NCI-H510A treated with DMSO at 0.1 percent for 48 hours (cell line): ENCODE measurements around the gene ERAP2.
"Not testable (repeated sequence)": the region's sequence is repeated elsewhere in the genome, so short reads cannot be mapped to it uniquely, and the experiment has no call there.

Source experiments
- DNase-seq: peaks from one replicate; lab custom pipeline; 2025; lab: John Stamatoyannopoulos, UW

ERAP2 gene, protein sequence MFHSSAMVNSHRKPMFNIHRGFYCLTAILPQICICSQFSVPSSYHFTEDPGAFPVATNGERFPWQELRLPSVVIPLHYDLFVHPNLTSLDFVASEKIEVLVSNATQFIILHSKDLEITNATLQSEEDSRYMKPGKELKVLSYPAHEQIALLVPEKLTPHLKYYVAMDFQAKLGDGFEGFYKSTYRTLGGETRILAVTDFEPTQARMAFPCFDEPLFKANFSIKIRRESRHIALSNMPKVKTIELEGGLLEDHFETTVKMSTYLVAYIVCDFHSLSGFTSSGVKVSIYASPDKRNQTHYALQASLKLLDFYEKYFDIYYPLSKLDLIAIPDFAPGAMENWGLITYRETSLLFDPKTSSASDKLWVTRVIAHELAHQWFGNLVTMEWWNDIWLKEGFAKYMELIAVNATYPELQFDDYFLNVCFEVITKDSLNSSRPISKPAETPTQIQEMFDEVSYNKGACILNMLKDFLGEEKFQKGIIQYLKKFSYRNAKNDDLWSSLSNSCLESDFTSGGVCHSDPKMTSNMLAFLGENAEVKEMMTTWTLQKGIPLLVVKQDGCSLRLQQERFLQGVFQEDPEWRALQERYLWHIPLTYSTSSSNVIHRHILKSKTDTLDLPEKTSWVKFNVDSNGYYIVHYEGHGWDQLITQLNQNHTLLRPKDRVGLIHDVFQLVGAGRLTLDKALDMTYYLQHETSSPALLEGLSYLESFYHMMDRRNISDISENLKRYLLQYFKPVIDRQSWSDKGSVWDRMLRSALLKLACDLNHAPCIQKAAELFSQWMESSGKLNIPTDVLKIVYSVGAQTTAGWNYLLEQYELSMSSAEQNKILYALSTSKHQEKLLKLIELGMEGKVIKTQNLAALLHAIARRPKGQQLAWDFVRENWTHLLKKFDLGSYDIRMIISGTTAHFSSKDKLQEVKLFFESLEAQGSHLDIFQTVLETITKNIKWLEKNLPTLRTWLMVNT

GRCh38 chr5:96876292-96876850, at the start of gene ERAP2:
TSS of gene ERAP2 (plus strand) at chr5:96876500. CDS start at chr5:96879686, 3,186 bp downstream.
- peak; percentile 32 for DNase-seq

DNA sequence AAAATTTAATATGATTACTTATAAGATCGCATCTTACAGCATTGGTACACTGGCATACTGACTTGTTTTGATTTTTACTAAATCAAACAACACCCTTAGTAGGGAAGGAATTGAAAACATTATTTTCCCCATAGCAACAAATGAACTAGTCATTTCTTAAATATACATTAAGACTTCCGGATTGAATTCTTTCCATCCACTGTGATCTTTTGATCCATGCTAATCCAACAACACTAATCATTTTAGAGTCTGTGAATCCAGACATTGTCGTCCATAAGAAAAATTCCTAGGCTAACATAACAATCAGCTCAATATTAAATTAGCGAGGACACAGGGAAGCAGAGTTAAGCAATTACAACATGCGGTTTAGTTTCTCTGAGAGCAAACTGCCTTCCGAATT, 47.0 kb upstream of the ERAP2 start:
- DNase-seq, result no peak

DNA sequence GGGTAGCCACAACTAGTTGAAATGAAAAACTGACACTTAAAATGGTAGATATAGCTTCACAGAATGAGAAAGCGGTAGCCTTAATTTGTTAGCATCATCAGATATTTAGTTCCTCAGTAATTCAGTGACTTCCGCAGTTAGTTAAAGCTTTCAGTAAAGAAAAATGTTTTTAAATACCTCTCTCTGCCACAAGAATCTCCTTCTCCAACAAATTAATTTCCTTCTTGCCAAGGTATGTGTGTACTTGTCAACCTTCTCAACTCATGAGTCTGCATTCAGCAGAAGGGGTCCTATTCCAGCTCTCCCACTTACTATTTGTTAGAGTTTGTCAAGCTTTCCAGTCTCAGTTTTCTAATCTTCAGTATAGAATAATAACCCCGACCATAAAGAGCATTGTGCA, 42.3 kb upstream of the ERAP2 start:
- no peak for DNase-seq

DNA sequence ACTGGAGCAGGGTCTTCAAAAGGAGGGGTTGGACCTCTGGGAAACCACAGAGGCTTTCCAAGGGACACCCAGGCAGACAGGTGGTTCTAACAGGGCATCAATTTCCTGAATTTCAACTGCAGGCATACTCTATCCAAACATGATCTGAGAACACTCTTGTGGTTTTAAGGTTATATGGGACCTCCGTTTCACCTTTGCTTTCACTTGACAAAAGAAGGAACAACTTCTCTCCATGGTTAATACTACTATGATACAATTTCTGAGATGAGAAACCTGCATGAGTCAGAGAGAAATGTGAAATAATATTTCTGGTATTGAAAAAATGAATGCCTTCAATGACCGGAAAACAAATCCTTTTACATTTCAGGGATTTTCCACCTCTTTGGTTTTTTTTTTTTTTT, 40.5 kb upstream of the ERAP2 start:
- no peak for DNase-seq

GRCh38 chr5:96836817-96837216, 39.5 kb upstream of the ERAP2 start:
- DNase-seq, result no peak

DNA sequence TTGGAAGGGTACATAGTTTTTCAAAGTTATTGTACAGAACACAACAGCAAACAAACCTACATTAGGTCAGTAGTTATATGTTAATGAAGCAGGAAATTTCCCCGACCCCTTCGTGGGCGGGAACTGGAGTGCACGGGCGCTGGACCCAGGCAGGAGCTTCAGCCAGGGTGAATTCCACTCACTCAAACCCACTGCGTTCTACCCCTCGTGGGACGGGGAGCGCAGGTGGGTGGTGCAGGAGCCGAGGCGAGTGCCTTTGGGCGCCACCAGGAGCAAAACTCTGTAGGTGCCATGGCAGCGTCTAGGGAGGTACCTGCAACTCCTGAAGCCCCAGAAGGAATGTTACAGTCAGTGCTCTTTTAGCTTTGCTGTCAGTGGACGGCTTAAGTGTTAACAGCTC, 39.0 kb upstream of the ERAP2 start:
- no peak for DNase-seq

DNA sequence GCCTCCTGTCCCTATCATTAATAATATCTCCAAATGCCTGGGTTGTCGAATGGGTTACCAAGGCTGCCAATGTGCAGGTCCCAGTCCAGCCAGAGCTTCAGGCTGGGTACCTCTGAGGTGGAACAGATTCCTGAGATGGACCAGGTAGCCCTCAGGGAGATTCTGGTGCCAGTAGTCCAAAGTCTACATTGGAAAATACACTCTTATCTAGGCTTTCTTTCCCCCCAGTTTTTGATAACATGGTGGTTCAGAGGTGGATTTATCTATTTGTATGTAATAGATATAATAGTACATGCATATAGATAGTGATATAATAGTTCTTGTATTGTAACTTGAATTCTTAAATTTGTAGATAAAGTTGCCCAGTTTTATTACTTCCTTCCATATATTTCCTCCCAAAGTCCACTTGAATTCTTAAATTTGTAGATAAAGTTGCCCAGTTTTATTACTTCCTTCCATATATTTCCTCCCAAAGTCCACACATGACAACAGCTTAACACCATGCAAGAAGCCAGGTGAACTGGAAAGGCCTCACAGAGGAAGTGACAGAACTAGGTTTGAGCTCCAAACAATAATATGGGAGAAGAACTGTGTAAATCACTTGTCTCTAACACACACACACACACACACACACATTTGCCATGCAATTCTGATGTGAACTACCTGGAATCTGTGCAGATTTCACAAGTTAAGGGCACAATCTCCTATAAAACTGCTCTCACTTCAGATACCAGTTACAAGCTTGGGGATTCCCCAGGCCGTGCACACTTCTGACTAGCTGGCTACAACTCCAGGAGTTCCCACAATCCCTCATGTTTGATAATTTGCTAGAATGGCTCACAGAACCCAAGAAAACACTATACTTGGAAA, 37.9 kb upstream of the ERAP2 start:
- no peak for DNase-seq

DNA sequence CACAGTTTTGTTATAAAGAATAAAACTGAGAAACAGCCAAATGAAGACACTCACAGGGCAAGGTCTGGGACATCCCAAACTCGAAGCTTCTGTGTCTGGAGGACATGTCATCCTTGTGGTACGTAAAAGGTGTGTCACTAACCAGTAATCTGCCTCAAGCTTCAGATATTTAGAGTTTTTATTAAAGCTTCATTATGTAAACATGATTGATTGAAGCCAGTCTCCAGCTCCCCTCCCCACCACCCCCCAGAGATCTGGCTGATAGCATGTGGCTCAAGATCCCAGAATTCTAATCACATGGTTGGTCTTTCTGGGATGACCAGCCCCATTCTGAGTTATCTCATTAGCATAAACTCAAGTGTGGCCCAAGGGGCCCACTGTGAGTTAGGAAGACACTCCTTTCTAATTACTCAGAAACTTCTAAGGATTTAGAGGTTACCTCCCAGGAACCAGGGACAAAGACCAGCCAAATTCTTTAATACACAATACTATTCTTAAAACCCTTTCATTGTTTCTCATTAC, 37.2 kb upstream of the ERAP2 start:
- DNase-seq, result no peak

DNA sequence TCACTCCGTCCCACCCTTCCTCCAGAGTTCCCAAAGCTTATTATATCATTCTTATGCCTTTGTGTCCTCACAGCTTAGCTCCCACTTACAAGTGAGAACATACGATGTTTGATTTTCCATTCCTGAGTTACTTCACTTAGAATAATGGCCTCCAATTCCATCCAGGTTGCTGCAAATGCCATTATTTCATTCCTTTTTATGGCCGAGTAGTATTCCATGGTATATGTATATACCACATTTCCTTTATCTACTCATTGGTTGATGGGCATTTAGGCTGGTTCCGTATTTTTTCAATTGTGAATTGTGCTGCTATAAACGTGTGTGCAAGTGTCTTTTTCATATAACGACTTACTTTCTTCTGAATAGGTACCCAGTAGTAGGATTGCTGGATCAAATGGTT, 34.4 kb upstream of the ERAP2 start:
- DNase-seq, result not testable (repeated sequence)

- no peak for DNase-seq
Measured at GRCh38 chr5:96843140-96843539, 33.2 kb upstream of the ERAP2 start.

GRCh38 chr5:96844481-96844990, 31.8 kb upstream of the ERAP2 start:
- no peak for DNase-seq

DNA sequence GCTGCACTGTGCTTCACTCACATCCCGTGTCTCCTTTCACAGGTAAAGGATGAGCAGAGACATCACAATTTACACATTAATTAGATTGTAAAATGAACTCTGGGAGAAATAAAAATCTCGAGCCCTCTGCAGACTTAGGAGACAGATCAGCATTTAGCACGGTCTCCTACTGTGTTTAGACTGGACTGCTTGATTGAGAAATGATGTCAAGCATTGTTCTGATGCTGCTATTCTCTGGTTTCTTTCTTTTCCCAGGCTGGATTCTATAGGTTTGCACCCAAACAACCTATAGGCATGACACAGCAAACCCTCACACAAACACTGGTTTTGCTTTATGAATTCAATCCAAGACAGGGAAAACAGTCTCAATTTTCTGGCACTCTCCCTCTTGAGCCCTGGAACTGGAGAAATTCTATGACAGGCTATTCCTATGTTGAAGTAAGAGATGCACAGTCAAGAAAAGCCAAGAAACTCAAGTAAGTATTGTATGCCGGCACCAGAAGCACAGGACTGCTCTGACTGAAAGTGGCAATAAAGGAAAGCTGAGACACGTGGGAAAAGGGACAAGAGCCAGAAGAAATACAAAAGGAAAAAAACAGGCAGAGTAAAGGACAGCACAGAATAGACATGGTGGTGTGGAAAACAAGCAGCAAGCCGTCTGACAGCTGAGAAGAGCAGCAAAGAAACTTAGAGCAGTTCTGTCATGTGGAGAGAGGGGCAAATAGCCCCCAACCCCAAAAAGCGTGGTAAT, 24.8 kb upstream of the ERAP2 start:
- no peak for DNase-seq

- no peak for DNase-seq
Measured at GRCh38 chr5:96852759-96853158, 23.5 kb upstream of the ERAP2 start.

DNA sequence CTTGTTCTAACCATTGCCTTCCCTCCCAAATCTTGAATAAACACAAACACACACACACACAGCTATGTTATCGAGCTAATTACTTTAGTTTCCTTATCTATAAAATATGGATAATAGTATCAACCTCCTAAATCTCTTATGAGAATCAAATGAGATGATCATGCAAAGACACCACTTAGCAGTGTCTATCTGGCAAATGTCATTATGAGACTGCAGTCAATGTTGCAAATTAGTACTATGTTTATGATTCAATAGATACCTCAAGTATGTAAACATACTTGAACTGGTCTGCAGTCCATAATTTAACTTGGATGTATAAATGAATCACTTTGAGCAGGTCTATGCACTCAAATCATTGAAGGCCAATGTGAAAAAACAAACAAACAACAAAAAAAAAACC, 22.2 kb upstream of the ERAP2 start:
- DNase-seq, result no peak

DNA sequence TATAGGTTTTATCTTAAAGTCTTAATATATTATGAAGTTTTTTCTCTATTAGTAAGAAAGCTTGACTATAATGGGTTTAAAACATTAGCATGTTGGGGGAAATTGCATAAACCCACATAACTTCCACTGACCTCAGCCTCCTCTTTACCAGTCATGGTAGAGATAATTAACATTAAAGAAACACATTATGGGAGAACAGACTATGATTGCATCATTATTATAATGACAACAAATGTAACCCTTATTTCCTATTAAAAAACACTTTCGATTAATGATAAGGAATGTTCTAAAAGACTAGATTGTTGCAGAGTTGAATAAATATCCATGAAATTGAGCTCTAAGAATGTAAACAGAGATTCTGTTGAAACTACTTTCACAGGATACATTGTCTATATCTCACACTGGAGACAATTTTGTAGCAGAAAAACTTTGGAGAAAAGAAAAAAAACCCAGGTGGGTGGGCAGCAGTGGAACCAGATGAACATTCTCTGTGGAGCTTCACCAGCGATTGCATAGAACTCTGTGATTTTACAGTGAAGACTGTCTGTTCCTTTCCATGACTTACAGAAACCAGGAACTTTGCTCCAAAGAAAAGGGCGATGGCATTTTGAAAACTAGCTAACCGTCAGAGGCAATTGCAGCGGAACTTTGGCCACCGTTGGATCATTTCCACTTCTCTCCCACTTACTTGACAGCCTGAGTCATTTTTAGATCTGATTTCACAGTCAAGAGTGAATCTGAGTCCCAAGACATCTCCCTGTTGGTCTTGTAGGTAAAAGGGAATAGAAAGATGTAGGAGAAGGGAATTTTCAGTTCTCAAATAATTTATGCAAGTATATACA, 21.0 kb upstream of the ERAP2 start:
- DNase-seq, result no peak

GRCh38 chr5:96856371-96856770, 19.9 kb upstream of the ERAP2 start:
- DNase-seq, result no peak

- no peak for DNase-seq
Measured at GRCh38 chr5:96857454-96857853, 18.8 kb upstream of the ERAP2 start.

DNA sequence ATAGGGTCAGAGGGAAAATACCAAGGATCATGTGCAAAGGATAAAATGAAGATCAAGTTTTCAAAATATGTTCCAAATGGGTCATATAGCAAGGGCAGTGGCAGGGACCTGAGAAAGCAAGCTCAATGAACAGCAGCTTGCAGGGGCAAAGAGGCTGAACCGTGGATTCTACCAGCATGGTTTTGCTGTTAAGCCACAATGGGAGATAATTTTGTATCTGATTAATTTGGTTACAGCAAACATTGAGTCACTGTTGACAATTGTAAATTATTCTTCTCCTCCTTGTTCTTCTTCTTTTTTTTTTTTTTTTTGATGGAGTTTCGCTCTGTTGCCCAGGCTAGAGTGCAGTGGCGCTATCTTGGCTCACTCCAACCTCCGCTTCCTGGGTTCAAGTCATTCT, 18.4 kb upstream of the ERAP2 start:
- DNase-seq, result no peak

- no peak for DNase-seq
Measured at GRCh38 chr5:96859375-96859774, 16.9 kb upstream of the ERAP2 start.

- no peak for DNase-seq
Measured at GRCh38 chr5:96861076-96861475, 15.2 kb upstream of the ERAP2 start.
